ENCODE results near the gene JAZF1.

DNA sequence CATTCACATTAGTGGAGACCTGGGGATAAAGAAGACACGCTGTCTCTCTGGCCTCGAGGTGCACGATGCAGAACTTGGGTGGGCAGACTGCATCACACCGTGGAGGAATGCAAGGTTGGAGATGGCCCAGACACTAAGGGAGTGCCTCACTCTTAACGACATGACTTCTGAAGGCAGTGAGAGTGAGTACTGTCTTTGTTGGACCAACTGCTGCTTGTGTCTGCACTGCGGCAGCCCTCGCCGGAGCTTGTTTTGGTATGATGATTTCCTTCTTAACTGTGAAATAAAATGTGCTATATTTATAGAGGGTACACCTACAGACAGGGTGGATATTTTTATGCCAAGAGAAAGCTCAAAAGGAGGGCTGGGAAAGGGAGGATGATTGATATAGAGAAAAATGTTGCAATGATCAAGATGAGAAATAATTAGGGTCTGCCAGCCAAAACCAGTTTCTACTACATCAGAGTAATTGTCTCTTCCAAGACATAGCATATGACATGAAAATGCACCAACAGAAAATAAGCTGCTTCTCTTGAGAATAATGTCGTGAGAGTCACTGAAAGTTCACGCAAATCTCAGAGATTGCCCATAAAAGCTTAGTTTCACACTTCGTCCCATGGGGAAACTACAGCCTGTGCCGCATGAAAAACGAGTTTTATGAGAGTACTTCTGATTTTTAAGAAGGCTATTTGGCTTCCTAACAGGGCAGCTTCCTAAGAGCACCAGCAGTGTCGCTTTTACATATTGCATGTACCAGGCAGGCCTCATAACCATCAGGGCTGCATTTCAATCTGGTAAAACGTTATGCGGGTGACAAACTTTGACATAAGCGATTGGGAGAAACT, 313.5 kb downstream of the JAZF1 start:
- TF ChIP-seq CTCF (IDR thresholded peaks at IDR 0.05; ENCODE audit: insufficient read depth, low read length): no peak
- no peak for TF ChIP-seq REST (IDR thresholded peaks at IDR 0.05; ENCODE audit: insufficient replicate concordance, low read depth)
- TF ChIP-seq POLR2AphosphoS5 (IDR thresholded peaks at IDR 0.05; ENCODE audit: low read depth): no peak
- TF ChIP-seq SPI1 (IDR thresholded peaks at IDR 0.05; ENCODE audit: borderline replicate concordance, low read depth): no peak
- no peak for TF ChIP-seq GABPA (IDR thresholded peaks at IDR 0.05; ENCODE audit: low read depth)

Measured in HL-60 (cell line).